ENCODE measurements around the gene KCTD21.

- TF ChIP-seq CTCF (conservative IDR thresholded peaks at IDR 0.05; ENCODE audit: low read depth, low read length) (no peak), EZH2 (IDR thresholded peaks at IDR 0.05; ENCODE audit: low read length, unreplicated experiment) (no peak)
These were observed 40.6 kb downstream of the KCTD21 start for GRCh38 chr11:78147807-78148206.
